Endothelial cell of umbilical vein (primary cell): ENCODE results near the gene BCAR3. TPM values are rescaled to one million over a fixed set of nuclear protein-coding genes. Genes with fewer than 3 reads are reported as not detected.

Source experiments
- BruUV-seq: library from RNA; stranded (reverse); fragments of 400-500 nt; replicated peaks from 2 replicates; lab custom pipeline; 2021; lab: Mats Ljungman, UMichigan
- CTCF ChIA-PET: fragments of 300-600, 350-600 bp; sonication (Branson Sonifier 250); formaldehyde crosslinking; loops from one replicate; lab custom pipeline; 2021; ENCODE audit warnings: antibody characterized with exemption, inconsistent platforms; lab: Charles Lee
- POLR2A ChIA-PET: fragments of 300-600, 350-600 bp; sonication (Branson Sonifier 250); formaldehyde crosslinking; loops from one replicate; lab custom pipeline; 2021; ENCODE audit warnings: antibody characterized with exemption, inconsistent platforms; lab: Charles Lee
- DNase-seq: peaks from one replicate; pipeline ENCODE4 v3.0.0-alpha.2; 2011; ENCODE audit warnings: low read depth, low spot score
- FAIRE-seq: peaks from 2 replicates; lab custom pipeline; 2011; peaks lifted over from hg19 to GRCh38; lab: Jason Lieb, UNC
- H2AFZ ChIP-seq: 2 replicates; pipeline ENCODE4 v1.6.0; 2012; ENCODE audit warnings: low read depth, low read length, control low read depth, inconsistent platforms
- H3K27ac ChIP-seq: 2 replicates; pipeline ENCODE4 v1.5.1; 2011; ENCODE audit warnings: low read depth, mild to moderate bottlenecking, control low read depth, low read length, moderate library complexity; ENCODE audit not compliant: insufficient read depth
- H3K27me3 ChIP-seq, 2 experiments: 2 replicates each; pipeline versions ENCODE4 v1.6.0 to v1.6.1; 2011; ENCODE audit warnings: low read length in 2 of 2, mixed read lengths in 1 of 2; ENCODE audit not compliant: control insufficient read depth in 2 of 2, insufficient read depth in 2 of 2
- H3K36me3 ChIP-seq, 2 experiments: 2 replicates in 1 of 2; 3 replicates in 1 of 2; pipeline ENCODE4 v1.5.1; 2011; ENCODE audit warnings: low read length in 2 of 2, mild to moderate bottlenecking in 1 of 2, moderate library complexity in 1 of 2; ENCODE audit not compliant: control insufficient read depth in 2 of 2, insufficient read depth in 2 of 2; ENCODE audit errors: extremely low read depth in 1 of 2
- H3K4me1 ChIP-seq: 3 replicates; pipeline ENCODE4 v1.5.1; 2011; ENCODE audit warnings: mild to moderate bottlenecking, low read length; ENCODE audit not compliant: control insufficient read depth, insufficient read depth; ENCODE audit errors: extremely low read depth
- H3K4me2 ChIP-seq: 2 replicates; pipeline ENCODE4 v1.6.1; 2011; ENCODE audit warnings: low read length, control low read depth, mixed read lengths; ENCODE audit not compliant: insufficient read depth
- H3K4me3 ChIP-seq, 3 experiments: fragments of 200-600 bp in 1 of 3; sonication (generic), shearing (Covaris generic) in 1 of 3; replicated peaks in 1 of 3; 2 replicates each; pipeline ENCODE4 v1.5.1; 2011 to 2016; ENCODE audit warnings: control low read depth in 3 of 3, low read length in 3 of 3, mild to moderate bottlenecking in 2 of 3, inconsistent platforms in 1 of 3, low read depth in 1 of 3, moderate library complexity in 1 of 3; ENCODE audit not compliant: insufficient read depth in 1 of 3
- H3K79me2 ChIP-seq: 2 replicates; pipeline ENCODE4 v1.6.0; 2012; ENCODE audit warnings: low read length, inconsistent platforms; ENCODE audit not compliant: control insufficient read depth, insufficient read depth
- H3K9ac ChIP-seq: replicated peaks from 2 replicates; pipeline ENCODE3; 2011; ENCODE audit warnings: low read length, control low read depth; ENCODE audit not compliant: insufficient read depth; ENCODE audit errors: extremely low read depth
- H3K9me1 ChIP-seq: replicated peaks from 3 replicates; pipeline ENCODE4 v1.6.0; 2011; ENCODE audit warnings: mild to moderate bottlenecking, low read length; ENCODE audit not compliant: control insufficient read depth, insufficient read depth; ENCODE audit errors: extremely low read depth
- H3K9me3 ChIP-seq: replicated peaks from 2 replicates; pipeline ENCODE4 v1.5.1; 2012; ENCODE audit warnings: low read length, inconsistent platforms; ENCODE audit not compliant: control insufficient read depth, insufficient read depth
- H4K20me1 ChIP-seq: replicated peaks from 2 replicates; pipeline ENCODE3; 2011; ENCODE audit warnings: mild to moderate bottlenecking, low read length; ENCODE audit not compliant: control insufficient read depth, insufficient read depth; ENCODE audit errors: extremely low read depth
- EZH2 ChIP-seq: IDR thresholded peaks from 2 replicates; pipeline ENCODE4 v1.6.1; 2012; ENCODE audit warnings: borderline replicate concordance, low read depth, mild to moderate bottlenecking, moderate library complexity, low read length, inconsistent platforms; ENCODE audit not compliant: severe bottlenecking
- FOS ChIP-seq: IDR thresholded peaks from 2 replicates; pipeline ENCODE4 v1.6.1; 2011; ENCODE audit warnings: mild to moderate bottlenecking, low read length, moderate library complexity, borderline replicate concordance; ENCODE audit not compliant: insufficient read depth
- GATA2 ChIP-seq: IDR thresholded peaks from 2 replicates; pipeline ENCODE4 v1.7.0; 2011; ENCODE audit warnings: low read depth, mild to moderate bottlenecking, moderate library complexity, mixed read lengths, low read length; ENCODE audit not compliant: insufficient read length, insufficient read depth
- JUN ChIP-seq: IDR thresholded peaks from 2 replicates; pipeline ENCODE4 v1.6.1; 2011; ENCODE audit warnings: borderline replicate concordance, low read depth; ENCODE audit not compliant: insufficient read length, insufficient read depth
- MYC ChIP-seq: IDR thresholded peaks from one replicate; pipeline ENCODE4 v1.6.1; 2011; ENCODE audit warnings: mild to moderate bottlenecking, low read depth, low read length
- POLR2A ChIP-seq: IDR thresholded peaks from 2 replicates; pipeline ENCODE4 v1.6.1; 2012; ENCODE audit warnings: low read depth, mild to moderate bottlenecking, control low read depth, low read length
- POLR2AphosphoS5 ChIP-seq: IDR thresholded peaks from 2 replicates; pipeline ENCODE4 v1.6.1; 2012; ENCODE audit warnings: low read depth, mild to moderate bottlenecking, control low read depth, low read length, moderate library complexity; ENCODE audit not compliant: insufficient read depth
- dilution Hi-C: fragments of 300-500 bp; cut with MboI; formaldehyde crosslinking; loops from one replicate; pipeline ENCODE4 v1.15.0; 2019; ENCODE audit warnings: low sequenced_read_pairs; ENCODE audit not compliant: extremely low pct_ligation_motif_present
- intact Hi-C: fragments of 100-400 bp; cut with micrococcal nuclease; formaldehyde crosslinking; loops from one replicate; pipeline ENCODE4 v1.10.0; 2022
- polyA plus RNA-seq, 4 experiments: library from polyadenylated mRNA; depleted of rRNA in 3 of 4; stranded (reverse) in 3 of 4; unstranded in 1 of 4; fragments of >200 nt; gene quantifications; 2 replicates each; pipeline versions ENCODE4 v1.2.1 to v1.2.3, GENCODE V29; 2011 to 2012; ENCODE audit warnings: missing spikeins in 1 of 4
- total RNA-seq: library from RNA; stranded (reverse); gene quantifications from 2 replicates; pipeline ENCODE4 v1.2.3, GENCODE V29; 2021
- TF ChIP-seq, protein P1 (sequence below), 2 donors: IDR thresholded peaks; 1 replicate in 1 of 2; 2 replicates in 1 of 2; pipeline ENCODE4 v1.5.1; 2011; ENCODE audit warnings: low read length in 2 of 2, mild to moderate bottlenecking in 2 of 2, moderate library complexity in 2 of 2, control low read depth in 1 of 2, inconsistent platforms in 1 of 2, low read depth in 1 of 2; ENCODE audit not compliant: insufficient read depth in 1 of 2; ENCODE audit errors: extremely low read depth in 1 of 2
- TF ChIP-seq, protein P2 (sequence below): IDR thresholded peaks from 2 replicates; pipeline ENCODE4 v1.6.1; 2011; ENCODE audit not compliant: insufficient read depth, insufficient read length

The BCAR3 gene
- total and polyA plus RNA-seq, 2 donors (not counting 3 experiments of a cell fraction or from before 2014, with no cell fraction given) = 17.5 to 32.9 TPM

DNA sequence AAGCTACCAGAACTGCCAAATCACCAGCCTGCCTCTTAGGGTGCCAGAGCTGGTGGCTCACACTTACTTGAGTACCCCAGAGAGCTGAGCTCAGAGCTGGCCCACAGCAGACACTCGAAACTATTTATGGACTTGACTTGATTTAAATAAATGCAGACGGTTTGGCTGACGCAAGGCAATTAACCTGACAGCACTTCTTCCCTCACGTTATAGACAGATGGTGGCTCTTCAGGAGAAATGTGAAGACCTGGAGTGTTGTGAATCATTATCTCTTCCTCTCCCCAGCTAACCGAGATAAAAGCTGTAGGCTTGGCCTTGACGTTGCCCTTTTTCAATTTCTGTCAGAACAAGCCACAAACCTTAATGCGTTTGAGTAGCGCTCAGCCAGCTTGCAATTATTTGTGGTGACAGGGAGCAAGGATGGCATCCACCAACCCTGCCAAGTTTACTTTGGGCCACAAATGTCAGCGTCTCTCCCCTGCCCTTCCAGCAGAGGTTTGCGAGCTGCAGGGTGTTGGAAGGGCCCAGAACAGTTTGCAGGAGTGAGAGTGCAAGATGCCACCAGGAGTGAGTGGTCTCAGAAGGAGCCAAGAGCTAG, 34.0 kb upstream of the BCAR3 start:
- no peak overlapping the region for H3K4me2 ChIP-seq
- H3K9ac ChIP-seq = no peak overlapping the region
- H3K4me3 ChIP-seq = no peak overlapping the region
- no peaks in the 10 kb centered on the region for H3K36me3 ChIP-seq
- no peak for FAIRE-seq
- ChIA-PET CTCF (interaction anchor here (0.9 to 1.0 kb wide), 2 partner anchors 29 to 129 kb away, joined by 3 read pairs; no protein-coding TSS in a partner anchor), POLR2A (no interaction called here)
- TF ChIP-seq, protein P1, sequence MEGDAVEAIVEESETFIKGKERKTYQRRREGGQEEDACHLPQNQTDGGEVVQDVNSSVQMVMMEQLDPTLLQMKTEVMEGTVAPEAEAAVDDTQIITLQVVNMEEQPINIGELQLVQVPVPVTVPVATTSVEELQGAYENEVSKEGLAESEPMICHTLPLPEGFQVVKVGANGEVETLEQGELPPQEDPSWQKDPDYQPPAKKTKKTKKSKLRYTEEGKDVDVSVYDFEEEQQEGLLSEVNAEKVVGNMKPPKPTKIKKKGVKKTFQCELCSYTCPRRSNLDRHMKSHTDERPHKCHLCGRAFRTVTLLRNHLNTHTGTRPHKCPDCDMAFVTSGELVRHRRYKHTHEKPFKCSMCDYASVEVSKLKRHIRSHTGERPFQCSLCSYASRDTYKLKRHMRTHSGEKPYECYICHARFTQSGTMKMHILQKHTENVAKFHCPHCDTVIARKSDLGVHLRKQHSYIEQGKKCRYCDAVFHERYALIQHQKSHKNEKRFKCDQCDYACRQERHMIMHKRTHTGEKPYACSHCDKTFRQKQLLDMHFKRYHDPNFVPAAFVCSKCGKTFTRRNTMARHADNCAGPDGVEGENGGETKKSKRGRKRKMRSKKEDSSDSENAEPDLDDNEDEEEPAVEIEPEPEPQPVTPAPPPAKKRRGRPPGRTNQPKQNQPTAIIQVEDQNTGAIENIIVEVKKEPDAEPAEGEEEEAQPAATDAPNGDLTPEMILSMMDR (IDR thresholded peaks at IDR 0.05; ENCODE audit: extremely low read depth in 1 of 2, insufficient read depth in 1 of 2, low read depth in 1 of 2, low read length in 2 of 2) = no peak
- TF ChIP-seq, protein P2, sequence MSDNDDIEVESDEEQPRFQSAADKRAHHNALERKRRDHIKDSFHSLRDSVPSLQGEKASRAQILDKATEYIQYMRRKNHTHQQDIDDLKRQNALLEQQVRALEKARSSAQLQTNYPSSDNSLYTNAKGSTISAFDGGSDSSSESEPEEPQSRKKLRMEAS = no peak
- TF ChIP-seq JUN = no peak
- TF ChIP-seq MYC = no peak
- TF ChIP-seq EZH2 = no peak
- TF ChIP-seq FOS = no peak
- no peak for TF ChIP-seq POLR2AphosphoS5
- TF ChIP-seq POLR2A = no peak
- TF ChIP-seq GATA2 = no peak
- BruUV-seq = no TSS peak
- no peaks in the 10 kb centered on the region for H3K79me2 ChIP-seq
- no peaks in the 10 kb centered on the region for H3K9me3 ChIP-seq
- intact Hi-C loops (no loop called here), dilution Hi-C loops (no loop called here)
- no peaks in the 10 kb centered on the region for H4K20me1 ChIP-seq
- no peaks in the 10 kb centered on the region for H3K9me1 ChIP-seq
- no peaks in the 10 kb centered on the region for H3K4me1 ChIP-seq
- H3K27ac ChIP-seq = no peak overlapping the region
- H2AFZ ChIP-seq = no peak overlapping the region
- H3K27me3 ChIP-seq = peaks cover 0 to 2% of the 10 kb centered on the region in 2 experiments
- no peak for DNase-seq
